ENCODE measurements around the gene ELOVL2. TPM values are rescaled to one million over a fixed set of nuclear protein-coding genes. Genes with fewer than 3 reads are reported as not detected.

Gene ELOVL2
- total RNA-seq, 2 experiments from 2014 or later: not detected

DNA sequence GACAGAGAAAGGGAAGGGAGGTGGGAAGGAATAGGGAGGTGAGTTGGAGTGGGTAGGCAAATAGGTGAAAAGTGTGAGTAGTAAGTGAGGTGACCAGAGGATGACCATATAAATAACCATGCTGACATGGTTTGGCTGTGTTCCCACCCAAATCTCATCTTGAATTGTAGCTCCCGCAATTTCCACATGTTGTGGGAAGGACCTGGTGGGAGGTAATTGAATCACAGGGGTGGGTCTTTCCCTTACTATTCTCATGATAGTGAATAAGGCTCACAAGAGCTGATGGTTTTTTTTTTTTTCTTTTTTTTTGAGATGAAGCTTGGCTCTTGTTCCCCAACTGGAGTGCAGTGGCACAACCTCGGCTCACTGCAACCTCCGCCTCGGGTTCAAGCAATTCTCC lies 28.0 kb upstream of the ELOVL2 start:
- H3K27ac ChIP-seq (ENCODE audit: low read depth, low read length, poor library complexity, severe bottlenecking): no peak overlapping the region
- TF ChIP-seq EZH2phosphoT487 (IDR thresholded peaks at IDR 0.05; ENCODE audit: borderline replicate concordance, low read depth, low read length): no peak
- TF ChIP-seq CTCF (conservative IDR thresholded peaks at IDR 0.05; ENCODE audit: low read length): no peak
- H3K4me1 ChIP-seq (ENCODE audit: insufficient read depth, low read length, poor library complexity, severe bottlenecking): no peaks in the 10 kb centered on the region
- H4K20me1 ChIP-seq (ENCODE audit: insufficient read depth, low read length): no peaks in the 10 kb centered on the region
- H3K36me3 ChIP-seq (ENCODE audit: insufficient read depth, low read length): no peaks in the 10 kb centered on the region
- CTCF ChIA-PET (ENCODE audit: unreplicated experiment): no interaction called here
- DNase-seq (ENCODE audit: low spot score): no peak
- intact Hi-C loops (cut with micrococcal nuclease; ENCODE audit: unreplicated experiment): no loop called here
- no TSS peak for BruUV-seq (replicated peaks)
- no peak overlapping the region for H3K4me3 ChIP-seq (ENCODE audit: low read depth, low read length, poor library complexity, severe bottlenecking)
- POLR2A ChIA-PET: interaction anchor here (1.6 kb wide), 1 partner anchor 11 kb away, joined by 3 read pairs; no protein-coding TSS in a partner anchor
- no peaks in the 10 kb centered on the region for H3K9me2 ChIP-seq (ENCODE audit: insufficient read depth, low read length)
- H3K79me2 ChIP-seq (ENCODE audit: insufficient read depth, low read depth, low read length): no peaks in the 10 kb centered on the region
- no peak overlapping the region for H2AFZ ChIP-seq (ENCODE audit: low read length)
- no peak overlapping the region for H3K4me2 ChIP-seq (ENCODE audit: low read length)
- H3K9me3 ChIP-seq (ENCODE audit: low read length): no peaks in the 10 kb centered on the region

DNA sequence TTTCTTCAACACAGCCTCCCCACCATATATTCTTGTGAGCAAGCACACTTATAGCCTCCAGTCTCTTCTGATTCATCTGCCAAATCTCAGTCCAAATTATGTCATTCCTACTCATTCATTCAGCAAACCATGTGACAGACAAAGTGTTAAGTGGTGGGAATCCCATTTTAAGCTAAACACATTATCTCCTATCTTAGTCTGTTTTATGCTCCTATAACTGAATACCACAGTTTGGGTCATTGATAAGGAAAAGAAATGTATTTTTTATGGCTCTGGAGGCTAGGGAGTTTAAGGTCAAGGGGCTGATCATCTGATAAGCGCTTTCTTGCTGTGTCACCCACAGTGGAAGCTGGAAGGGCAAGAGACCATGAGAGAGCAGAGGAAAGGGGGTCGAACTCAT lies 25.7 kb upstream of the ELOVL2 start:
- DNase-seq (ENCODE audit: low spot score): no peak
- H3K79me2 ChIP-seq (ENCODE audit: insufficient read depth, low read depth, low read length): no peaks in the 10 kb centered on the region
- H3K9me3 ChIP-seq (ENCODE audit: low read length): no peaks in the 10 kb centered on the region
- intact Hi-C loops (cut with micrococcal nuclease; ENCODE audit: unreplicated experiment): loop anchor here (1.0 kb wide), 3 partner anchors 115 to 591 kb away; no protein-coding TSS in a partner anchor
- no peak overlapping the region for H3K4me2 ChIP-seq (ENCODE audit: low read length)
- H3K9me2 ChIP-seq (ENCODE audit: insufficient read depth, low read length): no peaks in the 10 kb centered on the region
- no peak overlapping the region for H3K4me3 ChIP-seq (ENCODE audit: low read depth, low read length, poor library complexity, severe bottlenecking)
- ChIA-PET POLR2A (interaction anchor here (0.6 to 0.7 kb wide), 2 partner anchors 276 to 766 kb away, joined by 4 read pairs; no protein-coding TSS in a partner anchor), CTCF (ENCODE audit: unreplicated experiment) (interaction anchor here (1.3 kb wide), 1 partner anchor 269 kb away, joined by 3 read pairs; no protein-coding TSS in a partner anchor)
- TF ChIP-seq CTCF (conservative IDR thresholded peaks at IDR 0.05; ENCODE audit: low read length) (no peak), EZH2phosphoT487 (IDR thresholded peaks at IDR 0.05; ENCODE audit: borderline replicate concordance, low read depth, low read length) (no peak)
- H3K27ac ChIP-seq (ENCODE audit: low read depth, low read length, poor library complexity, severe bottlenecking): no peak overlapping the region
- BruUV-seq (replicated peaks): no TSS peak
- no peaks in the 10 kb centered on the region for H3K4me1 ChIP-seq (ENCODE audit: insufficient read depth, low read length, poor library complexity, severe bottlenecking)
- H3K36me3 ChIP-seq (ENCODE audit: insufficient read depth, low read length): no peaks in the 10 kb centered on the region
- H2AFZ ChIP-seq (ENCODE audit: low read length): no peak overlapping the region
- no peaks in the 10 kb centered on the region for H4K20me1 ChIP-seq (ENCODE audit: insufficient read depth, low read length)

GRCh38 chr6:11067348-11067747 lies 23.2 kb upstream of the ELOVL2 start:
- no TSS peak for BruUV-seq (replicated peaks)
- H3K4me2 ChIP-seq (ENCODE audit: low read length): no peak overlapping the region
- H3K36me3 ChIP-seq (ENCODE audit: insufficient read depth, low read length): no peaks in the 10 kb centered on the region
- H3K4me3 ChIP-seq (ENCODE audit: low read depth, low read length, poor library complexity, severe bottlenecking): no peak overlapping the region
- POLR2A ChIA-PET: interaction anchor here (0.6 to 1.3 kb wide), 2 partner anchors 12 to 185 kb away, joined by 3 to 10 read pairs; no protein-coding TSS in a partner anchor
- no peak overlapping the region for H2AFZ ChIP-seq (ENCODE audit: low read length)
- DNase-seq (ENCODE audit: low spot score): no peak
- intact Hi-C loops (cut with micrococcal nuclease; ENCODE audit: unreplicated experiment): no loop called here
- no peaks in the 10 kb centered on the region for H3K9me3 ChIP-seq (ENCODE audit: low read length)
- H3K4me1 ChIP-seq (ENCODE audit: insufficient read depth, low read length, poor library complexity, severe bottlenecking): no peaks in the 10 kb centered on the region
- H3K79me2 ChIP-seq (ENCODE audit: insufficient read depth, low read depth, low read length): no peaks in the 10 kb centered on the region
- CTCF ChIA-PET (ENCODE audit: unreplicated experiment): no interaction called here
- TF ChIP-seq EZH2phosphoT487 (IDR thresholded peaks at IDR 0.05; ENCODE audit: borderline replicate concordance, low read depth, low read length) (no peak), CTCF (conservative IDR thresholded peaks at IDR 0.05; ENCODE audit: low read length) (no peak)
- no peak overlapping the region for H3K27ac ChIP-seq (ENCODE audit: low read depth, low read length, poor library complexity, severe bottlenecking)
- H4K20me1 ChIP-seq (ENCODE audit: insufficient read depth, low read length): no peaks in the 10 kb centered on the region
- H3K9me2 ChIP-seq (ENCODE audit: insufficient read depth, low read length): no peaks in the 10 kb centered on the region

Data from OCI-LY7 (cell line).